Neural progenitor cell (in vitro differentiated cells): ENCODE data around the gene BRINP3.

ENCODE experiments used
- EZH2 ChIP-seq: fragments of 200-600 bp; sonication (generic); IDR thresholded peaks from 2 replicates; pipeline ENCODE4 v1.6.1; 2017; ENCODE audit warnings: antibody characterized with exemption, mild to moderate bottlenecking, moderate library complexity
- EZH2phosphoT487 ChIP-seq: fragments of 200-600 bp; sonication (generic); IDR thresholded peaks from 2 replicates; pipeline ENCODE4 v1.6.1; 2017; ENCODE audit warnings: antibody characterized with exemption
- TF ChIP-seq, protein P1 (sequence below): fragments of 200-600 bp; sonication (generic); IDR thresholded peaks from 2 replicates; pipeline ENCODE4 v1.5.1; 2017; ENCODE audit warnings: antibody characterized with exemption, mild to moderate bottlenecking

DNA sequence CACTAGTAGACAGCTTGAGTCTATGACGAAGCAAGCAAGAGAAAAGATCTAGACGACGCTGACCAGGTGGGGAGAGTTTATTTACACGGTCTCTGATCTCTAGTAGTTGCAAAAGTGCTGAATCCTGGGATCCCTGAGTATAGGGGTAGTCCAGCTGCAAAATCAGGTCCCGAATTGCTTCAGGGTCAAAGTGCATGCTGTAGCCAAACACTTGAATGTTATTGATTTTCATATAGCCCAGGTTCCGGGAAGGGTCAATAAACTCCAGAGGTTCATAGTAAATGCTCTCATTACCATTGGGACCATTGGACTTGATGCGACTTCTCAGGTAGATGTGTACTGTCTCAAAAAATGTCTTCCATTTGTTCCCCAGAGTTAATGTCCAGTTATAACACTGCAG lies 379.6 kb downstream of the BRINP3 start:
- TF ChIP-seq EZH2phosphoT487 (no peak), EZH2 (no peak)
- TF ChIP-seq, protein P1, sequence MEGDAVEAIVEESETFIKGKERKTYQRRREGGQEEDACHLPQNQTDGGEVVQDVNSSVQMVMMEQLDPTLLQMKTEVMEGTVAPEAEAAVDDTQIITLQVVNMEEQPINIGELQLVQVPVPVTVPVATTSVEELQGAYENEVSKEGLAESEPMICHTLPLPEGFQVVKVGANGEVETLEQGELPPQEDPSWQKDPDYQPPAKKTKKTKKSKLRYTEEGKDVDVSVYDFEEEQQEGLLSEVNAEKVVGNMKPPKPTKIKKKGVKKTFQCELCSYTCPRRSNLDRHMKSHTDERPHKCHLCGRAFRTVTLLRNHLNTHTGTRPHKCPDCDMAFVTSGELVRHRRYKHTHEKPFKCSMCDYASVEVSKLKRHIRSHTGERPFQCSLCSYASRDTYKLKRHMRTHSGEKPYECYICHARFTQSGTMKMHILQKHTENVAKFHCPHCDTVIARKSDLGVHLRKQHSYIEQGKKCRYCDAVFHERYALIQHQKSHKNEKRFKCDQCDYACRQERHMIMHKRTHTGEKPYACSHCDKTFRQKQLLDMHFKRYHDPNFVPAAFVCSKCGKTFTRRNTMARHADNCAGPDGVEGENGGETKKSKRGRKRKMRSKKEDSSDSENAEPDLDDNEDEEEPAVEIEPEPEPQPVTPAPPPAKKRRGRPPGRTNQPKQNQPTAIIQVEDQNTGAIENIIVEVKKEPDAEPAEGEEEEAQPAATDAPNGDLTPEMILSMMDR, result no peak
